GM19351 (cell line): ENCODE data around the gene TMEM63A.

Experiments
- ATAC-seq: cut with Tn5 transposase; IDR thresholded peaks from one replicate; pipeline ENCODE4 v1.9.1; 2021; ENCODE audit warnings: mild to moderate bottlenecking, moderate library complexity; ENCODE audit not compliant: unreplicated experiment

The TMEM63A gene

GRCh38 chr1:225868631-225869330 is 13.4 kb downstream of the TMEM63A start:
- no peak for ATAC-seq

GRCh38 chr1:225866981-225867380 is 15.2 kb downstream of the TMEM63A start:
- ATAC-seq = no peak

- peak; percentile 62 for ATAC-seq
These were observed 15.9 kb downstream of the TMEM63A start for GRCh38 chr1:225866061-225866837.

GRCh38 chr1:225865514-225865913 is 16.7 kb downstream of the TMEM63A start:
- ATAC-seq = no peak

GRCh38 chr1:225863167-225863566 is 19.0 kb downstream of the TMEM63A start:
- ATAC-seq = no peak

GRCh38 chr1:225862581-225862950 is 19.6 kb downstream of the TMEM63A start:
- ATAC-seq = no peak

- ATAC-seq = no peak
These were observed 20.2 kb downstream of the TMEM63A start for GRCh38 chr1:225861834-225862580.

- no peak for ATAC-seq
These were observed 21.2 kb downstream of the TMEM63A start for GRCh38 chr1:225860876-225861441.

GRCh38 chr1:225860107-225860506 is 22.1 kb downstream of the TMEM63A start:
- ATAC-seq = no peak

GRCh38 chr1:225859151-225859550 is 23.0 kb downstream of the TMEM63A start:
- ATAC-seq = no peak

- ATAC-seq = no peak
These were observed 24.9 kb downstream of the TMEM63A start for GRCh38 chr1:225857256-225857655.

GRCh38 chr1:225855503-225856300 is 26.5 kb downstream of the TMEM63A start:
- no peak for ATAC-seq

- ATAC-seq = no peak
These were observed 28.7 kb downstream of the TMEM63A start for GRCh38 chr1:225853441-225853840.

- ATAC-seq = no peak
These were observed 29.6 kb downstream of the TMEM63A start for GRCh38 chr1:225852413-225853124.

- ATAC-seq = peak; percentile 53
These were observed 30.4 kb downstream of the TMEM63A start for GRCh38 chr1:225851805-225852204.

GRCh38 chr1:225850370-225850769 is 31.8 kb downstream of the TMEM63A start:
- no peak for ATAC-seq

- no peak for ATAC-seq
These were observed 32.3 kb downstream of the TMEM63A start for GRCh38 chr1:225849925-225850324.

- ATAC-seq = peak; percentile 79
These were observed 33.9 kb downstream of the TMEM63A start for GRCh38 chr1:225848030-225848955.

- ATAC-seq = peak; percentile 5
These were observed 34.6 kb downstream of the TMEM63A start for GRCh38 chr1:225847610-225848009.
